Measurements from ENCODE around the gene AWAT2. TPM values are rescaled to one million over a fixed set of nuclear protein-coding genes. Genes with fewer than 3 reads are reported as not detected.

Gene AWAT2
- total and polyA plus RNA-seq, 12 donors = not detected

DNA sequence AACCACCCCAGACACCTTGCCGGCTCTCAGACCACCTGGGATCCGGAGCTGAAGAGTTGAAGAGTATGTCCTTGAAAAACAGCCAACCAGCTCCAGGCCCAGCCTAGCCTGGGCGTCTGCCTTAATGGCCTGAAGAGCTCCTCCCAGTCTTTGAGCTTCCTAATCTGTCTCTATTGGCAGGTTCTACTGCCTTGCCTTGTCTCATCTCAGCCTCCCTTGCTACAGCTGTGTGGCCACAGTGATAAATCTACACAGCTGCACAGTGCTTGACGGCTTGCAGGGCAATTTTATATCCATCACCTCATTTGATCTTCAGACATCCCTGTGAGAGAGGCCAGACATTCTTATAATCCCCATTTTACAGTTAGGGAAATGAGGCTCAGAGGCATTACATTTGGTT is 19.9 kb downstream of the AWAT2 start:
- TF ChIP-seq, protein P1, sequence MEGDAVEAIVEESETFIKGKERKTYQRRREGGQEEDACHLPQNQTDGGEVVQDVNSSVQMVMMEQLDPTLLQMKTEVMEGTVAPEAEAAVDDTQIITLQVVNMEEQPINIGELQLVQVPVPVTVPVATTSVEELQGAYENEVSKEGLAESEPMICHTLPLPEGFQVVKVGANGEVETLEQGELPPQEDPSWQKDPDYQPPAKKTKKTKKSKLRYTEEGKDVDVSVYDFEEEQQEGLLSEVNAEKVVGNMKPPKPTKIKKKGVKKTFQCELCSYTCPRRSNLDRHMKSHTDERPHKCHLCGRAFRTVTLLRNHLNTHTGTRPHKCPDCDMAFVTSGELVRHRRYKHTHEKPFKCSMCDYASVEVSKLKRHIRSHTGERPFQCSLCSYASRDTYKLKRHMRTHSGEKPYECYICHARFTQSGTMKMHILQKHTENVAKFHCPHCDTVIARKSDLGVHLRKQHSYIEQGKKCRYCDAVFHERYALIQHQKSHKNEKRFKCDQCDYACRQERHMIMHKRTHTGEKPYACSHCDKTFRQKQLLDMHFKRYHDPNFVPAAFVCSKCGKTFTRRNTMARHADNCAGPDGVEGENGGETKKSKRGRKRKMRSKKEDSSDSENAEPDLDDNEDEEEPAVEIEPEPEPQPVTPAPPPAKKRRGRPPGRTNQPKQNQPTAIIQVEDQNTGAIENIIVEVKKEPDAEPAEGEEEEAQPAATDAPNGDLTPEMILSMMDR (IDR thresholded peaks at IDR 0.05) = no peak
- H3K27me3 ChIP-seq = peaks cover 0 to 53% (median 0%) of the 10 kb centered on the region in 7 donors
- 55 to 59% methylated on average over 4 of the region's 4 CpGs for WGBS, 2 donors
- no peak overlapping the region for H3K4me3 ChIP-seq
- H3K4me1 ChIP-seq = peaks cover 0 to 16% (median 0%) of the 10 kb centered on the region in 9 donors
- peak overlapping the region in 1 of 10 donors; percentile 15 for H3K27ac ChIP-seq
- H3K36me3 ChIP-seq = no peaks in the 10 kb centered on the region
- DNase-seq = no peak
- intact Hi-C loops (cut with DNase I) = loop anchor here (2.0 to 10.0 kb wide), 11 partner anchors 65 to 538 kb away; partner anchors contain the start of gene EDA (in 5 of the 10)
- peak in 6 of 8 donors; percentile 23 to 64 (median 42) for ATAC-seq
- H3K9me3 ChIP-seq = no peaks in the 10 kb centered on the region

DNA sequence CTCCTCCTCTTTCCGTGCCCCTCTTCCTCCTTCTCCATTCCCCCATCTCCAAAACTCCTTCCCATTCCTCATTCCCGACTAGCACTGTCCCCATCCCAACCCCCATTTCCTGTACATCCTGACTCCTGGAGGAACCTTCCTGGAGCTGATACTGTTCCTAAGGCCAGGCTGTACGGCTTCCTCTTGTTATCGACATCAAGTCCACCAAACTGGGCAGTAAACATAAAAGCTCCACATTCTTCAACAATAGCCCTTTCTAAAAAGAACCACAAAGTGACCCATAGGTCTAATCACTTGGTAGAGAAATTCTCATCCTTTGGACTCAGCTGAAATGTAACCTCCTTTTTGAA is 22.9 kb downstream of the AWAT2 start:
- Histone ChIP-seq H3K27me3 (peaks cover 0 to 53% (median 0%) of the 10 kb centered on the region in 7 donors), H3K4me1 (peaks cover 0 to 16% (median 0%) of the 10 kb centered on the region in 9 donors), H3K9me3 (no peaks in the 10 kb centered on the region), H3K4me3 (no peak overlapping the region), H3K27ac (peak overlapping the region in 2 of 10 donors; percentile 3 to 24), H3K36me3 (no peaks in the 10 kb centered on the region)
- TF ChIP-seq, protein P1 (IDR thresholded peaks at IDR 0.05) = no peak
- intact Hi-C loops (cut with DNase I) = loop anchor here in 3 of 10 donors (5.0 to 10.0 kb wide), 3 partner anchors 410 to 490 kb away; partner anchors contain the start of gene EDA (in 2 of the 3)
- no peak for ATAC-seq
- 48 to 57% methylated on average over 4 of the region's 4 CpGs for WGBS, 2 donors
- no peak for DNase-seq

DNA sequence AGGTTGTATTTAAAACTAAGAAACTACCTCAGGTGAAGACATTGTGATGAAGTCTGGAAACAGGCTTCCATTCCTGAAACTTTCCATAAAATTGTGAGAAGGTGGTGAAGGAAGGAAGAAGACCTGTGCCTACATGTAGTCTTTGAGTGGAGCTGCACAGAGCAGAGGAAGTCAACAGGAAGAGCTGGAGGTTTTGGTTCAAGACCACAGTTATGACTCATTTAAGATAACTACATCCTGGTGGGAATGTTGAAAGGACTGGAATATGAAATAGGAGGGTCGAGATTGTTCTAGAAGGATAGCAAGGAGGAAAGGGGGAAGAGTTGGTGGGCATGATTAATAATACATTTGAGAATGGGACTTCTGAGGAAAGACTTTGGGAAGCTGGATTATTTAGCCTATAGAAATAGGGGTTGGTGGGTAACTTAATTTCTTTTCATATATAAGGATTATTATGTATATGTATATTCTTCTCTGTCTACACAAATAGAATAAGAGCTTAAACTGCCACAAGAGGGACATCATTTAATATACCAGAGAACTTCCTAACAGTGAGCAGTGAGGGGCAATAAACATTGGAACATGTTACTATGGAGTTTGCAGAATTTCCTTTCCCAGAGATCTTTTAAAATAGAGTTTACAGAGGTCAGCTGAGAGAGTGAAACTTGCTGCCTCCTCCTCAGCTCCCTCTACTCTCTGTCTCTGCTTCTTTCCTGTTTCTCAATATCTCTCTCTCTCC is 23.5 kb downstream of the AWAT2 start:
- peak overlapping the region in 3 of 10 donors; percentile 3 to 24 (median 15) for H3K27ac ChIP-seq
- H3K4me1 ChIP-seq = peaks cover 0 to 16% (median 0%) of the 10 kb centered on the region in 9 donors
- intact Hi-C loops (cut with DNase I) = loop anchor here in 3 of 10 donors (5.0 to 10.0 kb wide), 3 partner anchors 409 to 489 kb away; partner anchors contain the start of gene EDA (in 2 of the 3)
- peaks cover 0 to 50% (median 0%) of the 10 kb centered on the region in 7 donors for H3K27me3 ChIP-seq
- H3K36me3 ChIP-seq = no peaks in the 10 kb centered on the region
- ATAC-seq = no peak
- H3K4me3 ChIP-seq = no peak overlapping the region
- TF ChIP-seq, protein P1 (IDR thresholded peaks at IDR 0.05) = no peak
- 43 to 55% methylated on average over 1 of the region's 1 CpG for WGBS, 2 donors
- DNase-seq = no peak
- no peaks in the 10 kb centered on the region for H3K9me3 ChIP-seq

DNA sequence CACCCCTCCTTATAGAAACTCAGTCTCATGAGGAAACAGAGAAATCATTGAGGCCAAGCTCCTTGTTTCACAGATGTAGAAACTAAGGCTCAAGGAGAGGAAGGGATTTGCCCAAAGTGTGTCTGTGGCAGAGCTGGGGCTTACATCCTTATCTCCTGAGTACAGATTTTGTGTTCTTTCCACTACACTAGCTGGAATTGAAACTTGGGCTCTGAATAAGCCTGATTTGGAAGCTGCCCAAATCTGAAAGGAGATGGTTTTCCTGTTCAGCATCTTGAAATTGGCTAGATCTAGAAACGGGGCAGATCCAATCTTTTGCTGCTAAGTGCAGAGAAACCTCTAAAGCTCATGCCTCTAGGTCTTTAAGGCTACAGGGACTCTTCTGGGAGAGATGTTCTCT is 24.3 kb downstream of the AWAT2 start:
- peak in 2 of 8 donors; percentile 40 to 46 for ATAC-seq
- DNase-seq = no peak
- no peaks in the 10 kb centered on the region for H3K36me3 ChIP-seq
- H3K4me3 ChIP-seq = no peak overlapping the region
- TF ChIP-seq, protein P1 (IDR thresholded peaks at IDR 0.05) = no peak
- H3K27ac ChIP-seq = peak overlapping the region in 1 of 10 donors; percentile 26
- H3K9me3 ChIP-seq = no peaks in the 10 kb centered on the region
- H3K4me1 ChIP-seq = peaks cover 0 to 16% (median 0%) of the 10 kb centered on the region in 9 donors
- intact Hi-C loops (cut with DNase I) = loop anchor here in 3 of 10 donors (5.0 to 10.0 kb wide), 3 partner anchors 408 to 488 kb away; partner anchors contain the start of gene EDA (in 2 of the 3)
- H3K27me3 ChIP-seq = peaks cover 0 to 48% (median 0%) of the 10 kb centered on the region in 7 donors
- WGBS, 2 donors = 29 to 39% methylated on average over 1 of the region's 1 CpG
